Right lobe of liver (tissue), 6 donors: ENCODE measurements around the gene STOX2. TPM values are rescaled to one million over a fixed set of nuclear protein-coding genes. Genes with fewer than 3 reads are reported as not detected.

Experiments
- ATAC-seq, 4 donors: fragments of 200-7000 bp; cut with Tn5 transposase; one replicate each; pipeline ENCODE4 v1.9.1; 2020; ENCODE audit warnings: mild to moderate bottlenecking in 4 of 4, moderate library complexity in 4 of 4
- DNase-seq, 3 donors: peaks; one replicate each; pipeline ENCODE4 v3.0.0-alpha.2; 2020
- H3K27ac ChIP-seq, 3 donors: fragments of 200-600 bp; one replicate each; pipeline ENCODE4 v1.8.0; 2022
- H3K27me3 ChIP-seq, 2 donors: fragments of 200-600 bp; one replicate each; pipeline ENCODE4 v1.8.0; 2022
- H3K36me3 ChIP-seq, 4 donors: fragments of 200-600 bp; sonication (generic) in 1 of 4; one replicate each; pipeline versions ENCODE4 v1.5.1 to v1.8.0; 2017 to 2022; ENCODE audit warnings: control low read depth in 1 of 4
- H3K4me1 ChIP-seq, 4 donors: fragments of 200-600 bp; sonication (generic) in 1 of 4; one replicate each; pipeline versions ENCODE4 v1.5.1 to v1.8.0; 2017 to 2022; ENCODE audit warnings: control low read depth in 1 of 4
- H3K4me3 ChIP-seq, 3 donors: fragments of 200-600 bp; one replicate each; pipeline ENCODE4 v1.8.0; 2022
- H3K9me3 ChIP-seq, 4 donors: fragments of 200-600 bp; sonication (generic) in 1 of 4; one replicate each; pipeline versions ENCODE4 v1.5.1 to v1.8.0; 2017 to 2022; ENCODE audit warnings: control low read depth in 1 of 4
- POLR2A ChIP-seq: fragments of 450-650 bp; IDR thresholded peaks from one replicate; pipeline ENCODE4 v1.6.1; 2017; ENCODE audit warnings: antibody characterized with exemption, mild to moderate bottlenecking
- WGBS: methylation state at CpG from one replicate; pipeline ENCODE4 v1.1.6; 2018; ENCODE audit warnings: low coverage, low lambda C conversion rate; ENCODE audit not compliant: insufficient coverage; ENCODE audit errors: missing lambda C conversion rate; 5-methylcytosine and 5-hydroxymethylcytosine counted together
- intact Hi-C, 2 donors: fragments of 100-400 bp; cut with DNase I; formaldehyde crosslinking; loops; one replicate each; pipeline versions ENCODE4 v1.11.2 to v1.14.1; 2022
- total RNA-seq, 6 experiments: library from RNA; depleted of rRNA in 2 of 6; stranded (reverse); fragments of >200 nt in 2 of 6; fragmentation: NEBNext Ultra II Directional in 3 of 6; extraction: Animal tissue kit (Norgen Biotek cat#: 25700) in 3 of 6; gene quantifications; one replicate each; pipeline versions ENCODE4 v1.1.0 to v1.2.4, GENCODE V29; 2016 to 2023
- TF ChIP-seq, protein P1 (sequence below), 4 donors: fragments of 200-600 bp in 3 of 4; fragments of 450-650 bp in 1 of 4; IDR thresholded peaks; one replicate each; pipeline versions ENCODE4 v1.5.1 to v1.8.0; 2016 to 2022; ENCODE audit warnings: antibody characterized with exemption in 4 of 4, mild to moderate bottlenecking in 2 of 4
- donor health status: DM: no; HTN: yes; CAD: no.
- donor health status: DM: no; HTN: no; CAD: no.
- donor health status: DM: no; HTN: no; CAD: no.
- donor health status: DM: no; HTN: yes; CAD: no.
- donor health status: DM: no; HTN: yes; CAD: no.

The STOX2 gene
- total RNA-seq, 6 experiments from 2014 or later: 1.9 to 5.1 (median 3.2) TPM

DNA sequence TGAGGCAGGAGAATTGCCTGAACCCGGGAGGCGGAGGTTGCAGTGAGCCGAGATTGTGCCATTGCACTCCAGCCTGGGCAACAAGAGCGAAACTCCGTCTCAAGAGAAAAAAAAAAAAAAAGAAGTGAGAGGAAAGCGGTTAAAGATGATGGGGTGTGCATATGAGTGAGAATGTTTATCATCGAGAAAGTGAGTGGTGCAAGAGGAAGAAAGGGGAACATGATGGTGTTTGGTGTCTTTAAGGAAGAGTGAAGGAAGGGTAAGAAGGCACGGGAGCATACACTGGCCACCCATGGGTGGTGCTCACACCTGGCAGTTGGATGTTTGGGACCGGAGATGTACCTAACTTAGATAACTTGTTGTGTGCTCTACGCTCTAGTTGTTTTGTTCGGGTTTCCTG is 62.2 kb downstream of the STOX2 start:
- intact Hi-C loops: no loop called here
- Histone ChIP-seq H3K36me3 (no peaks in the 10 kb centered on the region), H3K4me1 (no peaks in the 10 kb centered on the region), H3K27ac (no peak overlapping the region), H3K9me3 (no peaks in the 10 kb centered on the region), H3K27me3 (no peaks in the 10 kb centered on the region), H3K4me3 (no peak overlapping the region)
- ATAC-seq (no peak), DNase-seq (no peak)
- TF ChIP-seq, protein P1, sequence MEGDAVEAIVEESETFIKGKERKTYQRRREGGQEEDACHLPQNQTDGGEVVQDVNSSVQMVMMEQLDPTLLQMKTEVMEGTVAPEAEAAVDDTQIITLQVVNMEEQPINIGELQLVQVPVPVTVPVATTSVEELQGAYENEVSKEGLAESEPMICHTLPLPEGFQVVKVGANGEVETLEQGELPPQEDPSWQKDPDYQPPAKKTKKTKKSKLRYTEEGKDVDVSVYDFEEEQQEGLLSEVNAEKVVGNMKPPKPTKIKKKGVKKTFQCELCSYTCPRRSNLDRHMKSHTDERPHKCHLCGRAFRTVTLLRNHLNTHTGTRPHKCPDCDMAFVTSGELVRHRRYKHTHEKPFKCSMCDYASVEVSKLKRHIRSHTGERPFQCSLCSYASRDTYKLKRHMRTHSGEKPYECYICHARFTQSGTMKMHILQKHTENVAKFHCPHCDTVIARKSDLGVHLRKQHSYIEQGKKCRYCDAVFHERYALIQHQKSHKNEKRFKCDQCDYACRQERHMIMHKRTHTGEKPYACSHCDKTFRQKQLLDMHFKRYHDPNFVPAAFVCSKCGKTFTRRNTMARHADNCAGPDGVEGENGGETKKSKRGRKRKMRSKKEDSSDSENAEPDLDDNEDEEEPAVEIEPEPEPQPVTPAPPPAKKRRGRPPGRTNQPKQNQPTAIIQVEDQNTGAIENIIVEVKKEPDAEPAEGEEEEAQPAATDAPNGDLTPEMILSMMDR (IDR thresholded peaks at IDR 0.05): no peak
- no peak for TF ChIP-seq POLR2A
- 86% methylated on average over 6 of the region's 11 CpGs for WGBS

- 51% methylated on average over 6 of the region's 6 CpGs for whole genome bisulfite sequencing
- no peaks in the 10 kb centered on the region for H3K9me3 ChIP-seq
- H3K4me1 ChIP-seq: no peaks in the 10 kb centered on the region
- DNase-seq (no peak), ATAC-seq (no peak)
- intact Hi-C loops: no loop called here
- no peaks in the 10 kb centered on the region for H3K27me3 ChIP-seq
- H3K4me3 ChIP-seq: no peak overlapping the region
- H3K36me3 ChIP-seq: no peaks in the 10 kb centered on the region
- no peak overlapping the region for H3K27ac ChIP-seq
- TF ChIP-seq, protein P1 (IDR thresholded peaks at IDR 0.05): no peak
- TF ChIP-seq POLR2A: no peak
Observed at GRCh38 chr4:183968502-183968901, 63.4 kb downstream of the STOX2 start.

- ATAC-seq (no peak), DNase-seq (no peak)
- Histone ChIP-seq H3K36me3 (no peaks in the 10 kb centered on the region), H3K9me3 (no peaks in the 10 kb centered on the region), H3K4me3 (no peak overlapping the region), H3K27ac (no peak overlapping the region), H3K27me3 (no peaks in the 10 kb centered on the region), H3K4me1 (no peaks in the 10 kb centered on the region)
- no peak for TF ChIP-seq POLR2A
- TF ChIP-seq, protein P1 (IDR thresholded peaks at IDR 0.05): no peak
- intact Hi-C loops: no loop called here
- 62% methylated on average over 5 of the region's 5 CpGs for WGBS
Observed at GRCh38 chr4:183968931-183969330, 63.8 kb downstream of the STOX2 start.

DNA sequence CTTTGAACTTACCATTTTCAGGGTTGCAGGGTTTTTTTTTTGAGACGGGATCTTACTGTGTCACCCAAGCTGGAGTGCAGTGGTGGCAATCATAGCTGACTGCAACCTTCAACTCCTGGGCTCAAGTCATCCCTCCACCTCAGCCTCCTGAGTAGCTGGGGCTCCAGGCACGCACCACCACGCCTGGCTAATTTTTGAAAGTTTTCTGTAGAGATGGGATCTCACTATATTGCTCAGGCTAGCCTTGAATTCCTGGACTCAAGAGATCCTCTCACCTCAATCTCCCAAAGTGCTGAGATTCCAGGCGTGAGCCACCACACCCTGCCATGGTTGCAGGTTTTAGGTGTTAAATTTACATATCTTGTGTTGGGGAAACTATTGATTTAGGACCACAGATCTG is 64.5 kb downstream of the STOX2 start:
- no peak for DNase-seq
- Histone ChIP-seq H3K36me3 (no peaks in the 10 kb centered on the region), H3K4me1 (no peaks in the 10 kb centered on the region), H3K9me3 (no peaks in the 10 kb centered on the region), H3K4me3 (no peak overlapping the region), H3K27ac (no peak overlapping the region), H3K27me3 (no peaks in the 10 kb centered on the region)
- TF ChIP-seq, protein P1 (IDR thresholded peaks at IDR 0.05): no peak
- no peak for TF ChIP-seq POLR2A
- intact Hi-C loops: no loop called here
- no peak for ATAC-seq
- WGBS: 75% methylated on average over 3 of the region's 4 CpGs

DNA sequence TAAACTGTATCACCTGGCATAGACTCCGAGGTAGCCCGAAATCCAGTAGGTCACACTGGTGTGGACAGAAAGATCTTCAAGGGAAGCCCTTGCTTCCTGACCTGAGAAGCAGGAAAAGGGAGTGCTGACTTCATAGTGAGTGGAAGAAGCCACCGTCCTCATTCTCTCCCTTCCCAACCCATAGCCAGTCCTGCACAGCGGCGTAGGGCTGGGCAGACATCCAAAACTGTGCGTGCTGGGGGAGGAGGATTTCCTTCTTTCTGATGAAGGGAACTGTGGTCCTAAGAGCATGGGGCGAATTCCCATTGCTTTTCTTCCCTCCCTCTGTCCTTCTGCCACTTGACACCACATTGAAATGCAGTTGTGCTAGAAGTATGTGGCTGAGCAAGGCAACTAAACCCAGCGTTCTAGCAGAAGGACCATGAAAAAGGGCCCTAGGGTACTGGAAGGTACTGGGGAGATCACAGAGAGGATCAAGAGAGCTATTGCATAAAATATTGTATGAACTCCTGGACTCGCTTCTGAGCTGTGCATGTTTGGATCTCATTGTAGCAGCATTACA is 66.9 kb downstream of the STOX2 start:
- Histone ChIP-seq H3K27ac (no peak overlapping the region), H3K4me1 (no peaks in the 10 kb centered on the region), H3K36me3 (no peaks in the 10 kb centered on the region), H3K9me3 (no peaks in the 10 kb centered on the region), H3K4me3 (no peak overlapping the region), H3K27me3 (no peaks in the 10 kb centered on the region)
- ATAC-seq (peak; percentile 28 to 68 (median 39)), DNase-seq (peak in 1 of 3 donors; percentile 27)
- TF ChIP-seq POLR2A: no peak
- TF ChIP-seq, protein P1 (IDR thresholded peaks at IDR 0.05): no peak
- intact Hi-C loops: no loop called here
- WGBS: 45% methylated on average over 5 of the region's 9 CpGs
